GM19239 (cell line): ENCODE measurements around the gene MARCHF2.

Experiments used
- DNase-seq: peaks from one replicate; pipeline ENCODE4 v3.0.0; 2011; ENCODE audit warnings: low spot score; ENCODE audit not compliant: insufficient read length
- FAIRE-seq: peaks from 2 replicates; lab custom pipeline; 2011; peaks lifted over from hg19 to GRCh38; lab: Jason Lieb, UNC

MARCHF2 gene

GRCh38 chr19:8469613-8470368 lies 56.7 kb downstream of the MARCHF2 start:
- no peak for DNase-seq
- FAIRE-seq, result no peak

- FAIRE-seq (peak; percentile 97), DNase-seq (peak; percentile 65)
Observed at GRCh38 chr19:8473648-8474476, 60.8 kb downstream of the MARCHF2 start.

- DNase-seq, result no peak
- no peak for FAIRE-seq
Observed at GRCh38 chr19:8475005-8475404, 61.9 kb downstream of the MARCHF2 start.

- FAIRE-seq (no peak), DNase-seq (no peak)
Observed at GRCh38 chr19:8476524-8476923, 63.4 kb downstream of the MARCHF2 start.

GRCh38 chr19:8477889-8478288 lies 64.8 kb downstream of the MARCHF2 start:
- FAIRE-seq (no peak), DNase-seq (no peak)

- DNase-seq (no peak), FAIRE-seq (no peak)
Observed at GRCh38 chr19:8478598-8478997, 65.5 kb downstream of the MARCHF2 start.

GRCh38 chr19:8481201-8481600 lies 68.1 kb downstream of the MARCHF2 start:
- no peak for FAIRE-seq
- DNase-seq, result no peak

- no peak for DNase-seq
- FAIRE-seq, result no peak
Observed at GRCh38 chr19:8481616-8482015, 68.5 kb downstream of the MARCHF2 start.

GRCh38 chr19:8482696-8483095 lies 69.6 kb downstream of the MARCHF2 start:
- no peak for FAIRE-seq

GRCh38 chr19:8483165-8483564 lies 70.1 kb downstream of the MARCHF2 start:
- DNase-seq (no peak), FAIRE-seq (no peak)

More at GRCh38 chr19:8482696-8483095, 69.6 kb downstream of the MARCHF2 start:
- no peak for DNase-seq

- FAIRE-seq (no peak), DNase-seq (no peak)
Observed at GRCh38 chr19:8484331-8484894, 71.3 kb downstream of the MARCHF2 start.

GRCh38 chr19:8485561-8486371 lies 72.7 kb downstream of the MARCHF2 start:
- FAIRE-seq (no peak), DNase-seq (no peak)

GRCh38 chr19:8486661-8487136 lies 73.6 kb downstream of the MARCHF2 start:
- FAIRE-seq (no peak), DNase-seq (no peak)

GRCh38 chr19:8487137-8487851 lies 74.2 kb downstream of the MARCHF2 start:
- no peak for DNase-seq
- FAIRE-seq, result peak; percentile 63

GRCh38 chr19:8488365-8488764 lies 75.3 kb downstream of the MARCHF2 start:
- FAIRE-seq (no peak), DNase-seq (no peak)
